GM18868 (cell line): ENCODE results near the gene CALML4.
"Not testable (repeated sequence)": the region's sequence is repeated elsewhere in the genome, so short reads cannot be mapped to it uniquely, and the experiment has no call there.

Experiments
- ATAC-seq: cut with Tn5 transposase; IDR thresholded peaks from one replicate; pipeline ENCODE4 v1.9.1; 2021; ENCODE audit warnings: mild to moderate bottlenecking, moderate library complexity; ENCODE audit not compliant: unreplicated experiment

Gene CALML4

DNA sequence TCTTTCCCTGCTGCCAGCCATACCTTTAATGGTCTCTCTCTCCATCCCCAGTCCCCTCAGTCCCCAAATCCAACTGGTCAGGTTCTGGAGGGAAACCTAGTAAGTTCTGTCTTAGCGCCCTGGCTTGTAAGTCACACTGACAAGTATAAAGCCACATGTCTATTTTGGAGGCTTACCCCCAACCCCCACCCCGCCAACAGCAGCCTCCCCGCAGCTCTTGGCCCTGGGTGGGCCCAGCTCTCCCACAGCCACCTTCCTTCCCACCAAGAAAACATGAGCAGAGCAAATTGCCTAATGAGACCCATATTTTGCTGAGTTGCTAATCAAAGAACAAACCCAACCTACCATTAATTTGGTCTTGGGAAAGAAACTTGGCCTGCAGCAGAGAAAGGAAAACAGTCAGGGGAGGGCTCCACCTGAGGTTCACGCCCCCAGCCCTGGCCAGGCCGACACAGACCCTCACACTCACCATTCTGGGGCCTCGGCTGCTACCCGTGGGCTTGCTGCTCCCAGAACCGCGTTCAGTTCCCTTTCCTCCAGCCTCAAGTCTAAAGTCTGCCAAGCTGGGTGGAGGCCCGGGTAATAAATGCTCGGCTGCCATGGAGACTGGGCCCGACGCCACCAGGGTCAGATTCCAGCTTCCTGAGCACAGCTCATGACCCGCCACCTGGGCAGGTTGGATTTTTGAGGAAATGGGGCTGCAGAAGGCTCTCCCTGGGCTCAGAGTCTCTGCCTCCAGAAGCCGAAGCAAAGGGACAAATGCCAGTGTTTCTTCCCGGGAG, at the start of gene CALML4:
Gene CALML4, minus strand, starts transcription at position 557 of the 782 bp plus-strand sequence. Its CDS starts 85 bp downstream, at position 472.
- no peak for ATAC-seq

- ATAC-seq: no peak
These were observed 47.9 kb upstream of the CALML4 start for GRCh38 chr15:68252925-68253534.

GRCh38 chr15:68249058-68249713, 44.1 kb upstream of the CALML4 start:
- ATAC-seq: no peak

GRCh38 chr15:68244235-68244634, 39.1 kb upstream of the CALML4 start:
- no peak for ATAC-seq

- ATAC-seq: no peak
These were observed 36.2 kb upstream of the CALML4 start for GRCh38 chr15:68241088-68241935.

DNA sequence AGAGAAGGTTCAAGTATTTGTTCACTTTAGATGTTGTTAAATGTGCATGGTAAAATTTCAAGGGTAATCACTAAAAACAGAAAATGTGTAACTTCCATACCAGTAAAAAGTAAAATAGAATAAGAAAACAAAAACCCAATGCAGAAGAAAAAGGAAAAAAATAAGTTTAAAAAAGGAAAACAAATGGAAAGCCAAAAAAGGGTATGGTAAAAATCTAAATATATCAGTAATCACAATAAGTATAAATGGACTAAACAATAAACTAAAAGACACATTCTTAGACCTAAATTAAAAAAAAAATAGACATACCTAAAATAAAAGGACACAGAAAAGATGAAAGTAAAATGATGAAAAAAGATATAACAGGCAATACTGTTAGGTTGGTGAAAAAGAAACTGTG, 33.9 kb upstream of the CALML4 start:
- ATAC-seq: no peak

DNA sequence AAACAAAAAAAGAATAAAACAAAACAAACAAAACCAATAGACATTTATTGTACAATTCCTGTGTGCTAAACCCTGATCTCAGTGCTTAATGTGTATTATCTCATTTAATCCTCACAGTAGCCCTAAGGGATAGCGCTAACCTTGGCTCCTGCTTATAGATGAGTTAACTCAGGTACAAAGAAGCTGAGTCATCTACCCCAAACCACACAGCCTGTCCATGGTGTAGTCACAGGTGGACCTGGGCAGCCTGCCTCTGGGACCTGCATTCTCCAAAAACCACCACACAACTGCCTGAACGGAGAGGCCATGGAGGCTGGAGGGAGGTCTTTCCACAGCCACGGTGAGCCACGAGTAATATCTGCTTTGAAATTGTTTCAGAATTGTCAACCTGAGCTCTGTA, 29.9 kb upstream of the CALML4 start:
- ATAC-seq: no peak

DNA sequence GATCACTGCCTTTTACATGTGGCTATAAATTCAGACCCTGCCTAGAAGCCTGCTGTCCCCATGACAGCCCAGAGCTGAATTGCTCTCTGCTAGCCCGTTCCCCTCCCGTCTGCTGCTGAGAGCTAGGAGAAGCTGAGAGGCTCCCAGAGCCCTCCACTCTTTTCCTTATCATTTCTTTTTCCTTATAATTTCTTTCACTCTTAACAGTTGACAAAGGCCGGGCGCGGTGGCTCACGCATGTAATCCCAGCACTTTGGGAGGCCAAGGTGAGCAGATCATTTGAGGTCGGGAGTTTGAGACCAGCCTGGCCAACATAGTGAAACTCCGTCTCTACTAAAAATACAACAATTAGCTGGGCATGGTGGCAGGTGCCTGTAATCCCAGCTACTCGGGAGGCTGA, 29.4 kb upstream of the CALML4 start:
- not testable (repeated sequence) for ATAC-seq

- no peak for ATAC-seq
These were observed 28.9 kb upstream of the CALML4 start for GRCh38 chr15:68234060-68234459.

GRCh38 chr15:68232937-68233336, 27.8 kb upstream of the CALML4 start:
- ATAC-seq: no peak

DNA sequence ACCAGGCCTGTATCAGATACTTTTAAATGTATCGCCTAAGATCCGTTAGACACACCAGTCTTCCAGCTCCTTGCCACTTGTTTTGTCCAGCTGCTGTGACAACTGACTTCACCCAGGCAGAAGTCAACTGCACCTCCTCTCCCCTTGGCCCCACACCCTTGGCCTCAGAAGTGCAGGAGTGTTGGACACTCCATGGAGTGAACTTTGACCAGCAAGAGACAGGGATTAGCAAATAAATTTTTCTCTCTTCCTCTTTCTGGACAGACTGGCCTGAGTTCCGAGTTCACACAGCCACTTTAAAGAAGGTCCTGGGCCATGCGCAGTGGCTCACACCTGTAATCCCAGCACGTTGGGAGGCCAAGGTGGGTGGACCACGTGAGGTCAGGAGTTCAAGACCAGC, 27.3 kb upstream of the CALML4 start:
- ATAC-seq: no peak

DNA sequence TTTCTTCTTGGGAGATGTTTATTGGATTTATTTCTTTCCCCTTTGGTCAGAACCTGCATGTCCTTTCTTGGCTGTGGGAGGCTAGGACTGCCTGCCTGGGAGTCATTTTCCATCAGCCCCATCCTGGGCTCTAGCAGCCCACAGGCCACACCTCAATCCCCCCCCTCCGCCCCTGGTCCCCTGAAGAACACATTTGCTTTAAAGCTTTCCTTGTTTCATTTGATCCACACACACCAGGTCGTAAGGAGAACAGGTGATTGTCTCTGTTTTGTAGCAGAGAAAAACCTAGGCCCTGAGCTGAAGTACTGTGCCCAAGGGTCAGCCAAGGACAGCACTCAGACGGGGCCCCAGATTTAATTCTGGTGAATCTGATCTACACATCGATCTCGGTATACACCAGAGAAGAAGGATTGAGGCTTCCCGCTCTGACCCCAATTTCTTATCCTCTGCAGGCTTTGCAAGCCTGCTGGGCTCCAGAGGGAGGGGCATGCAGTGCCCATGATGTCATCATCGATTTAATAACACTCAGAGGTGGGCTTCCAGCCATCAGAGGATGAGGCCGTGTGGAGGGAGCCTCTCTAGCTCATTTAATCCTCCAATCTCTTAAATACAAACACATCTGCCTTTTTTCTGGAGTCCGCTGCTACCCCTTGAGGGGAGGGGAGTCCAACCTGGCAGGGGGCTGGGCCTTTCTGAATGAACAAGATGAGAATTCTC, 26.1 kb upstream of the CALML4 start:
- ATAC-seq: no peak

GRCh38 chr15:68230157-68231100, 25.3 kb upstream of the CALML4 start:
- no peak for ATAC-seq

DNA sequence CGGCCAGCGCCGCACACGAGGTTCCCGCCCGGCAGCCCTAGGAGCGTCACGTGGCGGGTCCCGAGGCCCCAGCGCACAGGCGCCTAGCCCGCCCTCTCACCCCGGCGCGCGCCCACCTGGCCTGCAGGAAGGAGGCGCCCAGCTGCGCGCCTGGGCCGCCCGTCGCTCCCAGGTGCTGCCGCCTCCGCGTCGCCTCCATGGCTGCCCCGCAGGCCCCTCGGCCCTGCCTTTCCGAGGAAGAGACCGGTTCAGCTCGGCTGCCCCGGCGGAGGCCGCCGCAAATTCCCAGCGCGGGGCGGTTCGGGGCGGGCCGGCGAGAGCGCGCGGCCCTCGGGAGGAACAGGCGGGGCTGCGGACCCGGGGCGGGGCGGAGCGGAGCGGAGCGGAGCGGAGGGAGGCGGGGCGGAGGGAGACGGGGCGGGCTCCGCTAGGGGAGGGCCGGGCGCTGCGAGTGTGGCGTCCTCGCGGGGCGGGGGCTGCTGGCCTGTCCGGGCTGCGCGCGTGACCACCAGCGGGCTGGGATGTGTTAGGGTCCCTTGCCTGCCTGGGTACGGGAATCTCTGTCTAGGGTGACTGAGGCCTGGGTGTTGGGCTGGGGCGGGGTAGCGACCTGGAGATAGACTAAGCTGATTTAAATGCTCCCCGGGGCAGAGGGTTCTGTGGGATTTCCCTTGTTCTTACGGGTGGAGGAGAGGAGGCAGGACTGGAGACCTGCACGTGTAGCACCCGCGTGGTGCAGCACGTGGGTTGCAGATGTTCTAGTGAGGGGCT, 24.4 kb upstream of the CALML4 start, which contains the start of gene CLN6:
Gene CLN6, minus strand, starts transcription at position 343 of the 771 bp plus-strand sequence. Its CDS starts 144 bp downstream, at position 199.
- peak; percentile 63 for ATAC-seq

GRCh38 chr15:68228971-68229385, 23.8 kb upstream of the CALML4 start:
- ATAC-seq: no peak

DNA sequence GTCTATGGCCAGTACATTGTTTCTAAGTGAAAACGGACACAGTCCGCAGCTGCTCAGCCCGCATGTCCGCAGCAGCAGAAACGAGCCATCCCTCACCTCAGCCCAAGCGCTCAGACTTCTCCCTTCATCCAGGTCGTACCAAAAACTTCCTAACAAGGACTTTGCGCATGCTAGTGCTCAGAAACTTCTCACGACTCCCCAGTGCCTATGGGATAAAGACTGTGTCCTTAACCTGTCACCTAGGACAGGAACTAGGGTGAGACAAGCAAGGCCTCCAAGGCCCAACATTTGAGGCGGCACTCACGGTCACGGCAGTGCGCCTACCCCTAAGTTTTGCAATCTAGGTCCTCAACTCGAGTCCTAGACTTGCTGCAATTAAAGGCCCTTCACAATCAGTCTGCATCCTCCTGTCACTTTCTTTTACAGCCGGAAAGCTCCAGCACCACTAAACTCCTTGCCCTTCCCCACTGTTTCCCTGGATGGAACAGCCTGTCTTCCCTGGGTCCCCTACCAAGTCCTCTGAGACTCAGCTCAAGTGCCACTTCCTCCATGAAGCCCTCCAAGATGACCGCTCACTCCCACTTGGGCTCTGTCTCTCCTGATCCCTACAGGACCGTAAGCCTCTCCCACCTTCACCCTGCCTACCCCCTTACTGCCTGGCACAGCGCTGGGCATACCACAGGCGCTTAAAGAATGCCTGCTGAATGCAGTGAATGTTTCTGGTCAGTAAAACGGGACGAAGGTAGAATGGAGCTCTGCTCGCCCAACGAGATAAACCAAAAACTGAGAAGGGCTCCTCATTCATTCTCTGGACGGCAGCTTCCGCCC, 23.2 kb upstream of the CALML4 start:
- ATAC-seq: no peak

DNA sequence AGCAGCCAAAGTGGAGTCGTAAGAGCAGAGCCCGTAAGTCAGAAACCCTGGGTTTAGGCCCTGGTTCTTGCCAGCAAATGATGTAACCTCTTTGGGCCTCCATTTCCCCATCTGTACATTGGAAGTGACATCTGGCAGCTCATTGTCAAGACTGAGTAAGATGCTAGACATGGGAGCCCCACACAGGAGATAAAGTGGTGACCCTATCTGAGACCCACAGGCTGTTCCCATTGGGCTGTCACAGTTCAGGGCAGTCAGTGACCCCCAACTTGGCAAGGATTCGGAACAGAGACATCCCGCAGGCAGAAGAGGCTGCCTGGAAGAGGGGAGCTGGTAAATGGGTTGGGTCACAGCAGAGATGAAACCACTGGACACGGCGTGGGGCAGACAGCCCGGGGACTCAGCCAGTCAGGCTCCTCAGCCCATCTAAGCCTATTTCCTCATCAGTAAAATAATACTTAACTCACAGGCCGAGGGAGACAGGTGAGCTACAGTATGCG, 22.6 kb upstream of the CALML4 start:
- no peak for ATAC-seq
